ENCODE results near the gene RNF5. TPM values are rescaled to one million over a fixed set of nuclear protein-coding genes. Genes with fewer than 3 reads are reported as not detected.
A peak's percentile ranks its signal among the peaks of the same experiment; 100 is the strongest.
"Not testable (repeated sequence)": the region's sequence is repeated elsewhere in the genome, so short reads cannot be mapped to it uniquely, and the experiment has no call there.

Gene RNF5
- total and polyA plus RNA-seq, 2 experiments from 2014 or later: 133 to 169 TPM

- no peak for DNase-seq (ENCODE audit: low spot score)
- Histone ChIP-seq H3K4me2 (no peak overlapping the region), H3K27ac (no peak overlapping the region), H3K79me2 (no peaks in the 10 kb centered on the region), H3K27me3 (no peaks in the 10 kb centered on the region), H4K20me1 (ENCODE audit: insufficient read depth, poor library complexity, severe bottlenecking) (no peaks in the 10 kb centered on the region), H3K4me3 (no peak overlapping the region), H3K36me3 (replicated peaks; ENCODE audit: insufficient read depth, low read depth) (no peaks in the 10 kb centered on the region), H3K4me1 (ENCODE audit: insufficient read depth) (peaks cover 12% of the 10 kb centered on the region), H3K9me2 (replicated peaks; ENCODE audit: insufficient read depth) (no peaks in the 10 kb centered on the region), H2AFZ (no peak overlapping the region), H3K9me3 (ENCODE audit: low read depth) (no peaks in the 10 kb centered on the region)
- no peak for TF ChIP-seq EZH2phosphoT487 (IDR thresholded peaks at IDR 0.05; ENCODE audit: low read depth, severe bottlenecking, unreplicated experiment)
- no peak for TF ChIP-seq EZH2 (IDR thresholded peaks at IDR 0.05; ENCODE audit: borderline replicate concordance)
- no peak for TF ChIP-seq CTCF (IDR thresholded peaks at IDR 0.05; ENCODE audit: poor library complexity)
Observed at GRCh38 chr6:32137454-32137853, 40.8 kb upstream of the RNF5 start.

- no peaks in the 10 kb centered on the region for H3K36me3 ChIP-seq (replicated peaks; ENCODE audit: insufficient read depth, low read depth)
- TF ChIP-seq CTCF (IDR thresholded peaks at IDR 0.05; ENCODE audit: poor library complexity) (no peak), EZH2 (IDR thresholded peaks at IDR 0.05; ENCODE audit: borderline replicate concordance) (no peak)
- peak overlapping the region; percentile 8 for H3K27ac ChIP-seq
- no peak overlapping the region for H3K4me2 ChIP-seq
- H3K9me3 ChIP-seq (ENCODE audit: low read depth): no peaks in the 10 kb centered on the region
- 72% methylated on average over 5 of the region's 5 CpGs for WGBS (ENCODE audit: low lambda C conversion rate, missing lambda C conversion rate)
- no peaks in the 10 kb centered on the region for H3K9me2 ChIP-seq (replicated peaks; ENCODE audit: insufficient read depth)
- no peaks in the 10 kb centered on the region for H3K27me3 ChIP-seq
- DNase-seq (ENCODE audit: low spot score): no peak
- no peaks in the 10 kb centered on the region for H3K79me2 ChIP-seq
- no peak overlapping the region for H3K4me3 ChIP-seq
- H3K4me1 ChIP-seq (ENCODE audit: insufficient read depth): peaks cover 12% of the 10 kb centered on the region
- H2AFZ ChIP-seq: no peak overlapping the region
- no peaks in the 10 kb centered on the region for H4K20me1 ChIP-seq (ENCODE audit: insufficient read depth, poor library complexity, severe bottlenecking)
Observed at GRCh38 chr6:32139590-32139989, 38.6 kb upstream of the RNF5 start.

DNA sequence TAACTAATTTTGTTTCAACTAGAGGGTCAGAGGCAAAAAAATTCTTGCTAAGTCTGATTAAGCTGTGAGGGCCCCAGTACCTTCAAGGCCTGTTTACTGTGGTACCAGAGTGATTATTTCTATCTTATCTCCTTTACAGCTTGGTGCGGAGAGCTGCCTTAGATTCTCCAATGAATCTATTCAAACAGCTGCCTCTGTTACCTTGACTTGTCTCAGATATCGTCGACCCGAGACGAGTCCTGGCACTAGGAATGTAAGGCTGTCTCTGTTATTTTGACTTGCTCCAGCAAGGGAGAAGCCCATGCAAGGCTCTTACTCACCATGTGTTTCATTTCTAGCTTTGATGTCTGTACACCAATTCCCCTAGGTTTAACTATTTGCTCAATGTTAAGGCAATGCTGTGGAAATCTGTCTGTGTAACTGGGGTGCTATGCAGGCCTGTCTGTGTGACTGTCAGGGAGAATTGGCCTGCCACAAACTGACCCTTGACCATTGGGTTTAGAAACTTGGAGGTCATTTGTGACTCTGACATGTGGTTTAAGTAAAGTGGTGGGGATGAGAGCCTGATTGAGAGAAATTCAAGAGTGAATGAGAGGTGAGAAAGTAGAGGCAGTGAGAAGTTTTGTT, 37.7 kb upstream of the RNF5 start:
- H3K36me3 ChIP-seq (replicated peaks; ENCODE audit: insufficient read depth, low read depth): no peaks in the 10 kb centered on the region
- no peaks in the 10 kb centered on the region for H4K20me1 ChIP-seq (ENCODE audit: insufficient read depth, poor library complexity, severe bottlenecking)
- peak overlapping the region; percentile 8 for H3K27ac ChIP-seq
- H3K4me2 ChIP-seq: peak overlapping the region; percentile 2
- no peak overlapping the region for H2AFZ ChIP-seq
- H3K9me2 ChIP-seq (replicated peaks; ENCODE audit: insufficient read depth): no peaks in the 10 kb centered on the region
- no peak for TF ChIP-seq EZH2phosphoT487 (IDR thresholded peaks at IDR 0.05; ENCODE audit: low read depth, severe bottlenecking, unreplicated experiment)
- TF ChIP-seq CTCF (IDR thresholded peaks at IDR 0.05; ENCODE audit: poor library complexity): no peak
- TF ChIP-seq EZH2 (IDR thresholded peaks at IDR 0.05; ENCODE audit: borderline replicate concordance): no peak
- no peak for DNase-seq (ENCODE audit: low spot score)
- WGBS (ENCODE audit: low lambda C conversion rate, missing lambda C conversion rate): 21% methylated on average over 5 of the region's 5 CpGs
- H3K79me2 ChIP-seq: no peaks in the 10 kb centered on the region
- H3K4me3 ChIP-seq: no peak overlapping the region
- peaks cover 12% of the 10 kb centered on the region for H3K4me1 ChIP-seq (ENCODE audit: insufficient read depth)
- H3K27me3 ChIP-seq: no peaks in the 10 kb centered on the region
- H3K9me3 ChIP-seq (ENCODE audit: low read depth): no peaks in the 10 kb centered on the region

GRCh38 chr6:32144238-32144637, 34.0 kb upstream of the RNF5 start:
- H3K4me1 ChIP-seq (ENCODE audit: insufficient read depth): peaks cover 12% of the 10 kb centered on the region
- not testable (repeated sequence) for H3K4me2 ChIP-seq; DNase-seq (ENCODE audit: low spot score); H3K9me3 ChIP-seq (ENCODE audit: low read depth); H3K4me3 ChIP-seq; H3K9me2 ChIP-seq (replicated peaks; ENCODE audit: insufficient read depth); H4K20me1 ChIP-seq (ENCODE audit: insufficient read depth, poor library complexity, severe bottlenecking); H3K79me2 ChIP-seq; H2AFZ ChIP-seq; H3K36me3 ChIP-seq (replicated peaks; ENCODE audit: insufficient read depth, low read depth)
- peak overlapping the region; percentile 55 for H3K27ac ChIP-seq
- WGBS (ENCODE audit: low lambda C conversion rate, missing lambda C conversion rate): 74% methylated on average over 7 of the region's 7 CpGs
- H3K27me3 ChIP-seq: peaks cover 13% of the 10 kb centered on the region

All from hepatocyte (in vitro differentiated cells).